ENCODE data around the gene UBE2M. TPM values are rescaled to one million over a fixed set of nuclear protein-coding genes. Genes with fewer than 3 reads are reported as not detected.

UBE2M gene
- polyA plus RNA-seq, 1 experiment: 82.5 TPM

- ChIA-PET POLR2A (no interaction called here), CTCF (interaction anchor here (0.6 kb wide), 1 partner anchor 47 kb away, joined by 5 read pairs; no protein-coding TSS in a partner anchor)
- Histone ChIP-seq H3K27ac (ENCODE audit: low read depth, low read length) (no peak overlapping the region), H3K27me3 (ENCODE audit: control insufficient read depth, insufficient read depth, low read length) (no peaks in the 10 kb centered on the region), H3K9me3 (ENCODE audit: control insufficient read depth, insufficient read depth, low read length) (no peaks in the 10 kb centered on the region; the same call in 1 of the 2 replicates), H3K4me3 (ENCODE audit: low read depth, low read length) (no peak overlapping the region)
- TF ChIP-seq, protein P1, sequence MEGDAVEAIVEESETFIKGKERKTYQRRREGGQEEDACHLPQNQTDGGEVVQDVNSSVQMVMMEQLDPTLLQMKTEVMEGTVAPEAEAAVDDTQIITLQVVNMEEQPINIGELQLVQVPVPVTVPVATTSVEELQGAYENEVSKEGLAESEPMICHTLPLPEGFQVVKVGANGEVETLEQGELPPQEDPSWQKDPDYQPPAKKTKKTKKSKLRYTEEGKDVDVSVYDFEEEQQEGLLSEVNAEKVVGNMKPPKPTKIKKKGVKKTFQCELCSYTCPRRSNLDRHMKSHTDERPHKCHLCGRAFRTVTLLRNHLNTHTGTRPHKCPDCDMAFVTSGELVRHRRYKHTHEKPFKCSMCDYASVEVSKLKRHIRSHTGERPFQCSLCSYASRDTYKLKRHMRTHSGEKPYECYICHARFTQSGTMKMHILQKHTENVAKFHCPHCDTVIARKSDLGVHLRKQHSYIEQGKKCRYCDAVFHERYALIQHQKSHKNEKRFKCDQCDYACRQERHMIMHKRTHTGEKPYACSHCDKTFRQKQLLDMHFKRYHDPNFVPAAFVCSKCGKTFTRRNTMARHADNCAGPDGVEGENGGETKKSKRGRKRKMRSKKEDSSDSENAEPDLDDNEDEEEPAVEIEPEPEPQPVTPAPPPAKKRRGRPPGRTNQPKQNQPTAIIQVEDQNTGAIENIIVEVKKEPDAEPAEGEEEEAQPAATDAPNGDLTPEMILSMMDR (IDR thresholded peaks at IDR 0.05; ENCODE audit: low read depth, low read length): no peak
- no peak for DNase-seq (ENCODE audit: low read depth, low spot score)
Measured at GRCh38 chr19:58584498-58585441, 26.4 kb upstream of the UBE2M start.

DNA sequence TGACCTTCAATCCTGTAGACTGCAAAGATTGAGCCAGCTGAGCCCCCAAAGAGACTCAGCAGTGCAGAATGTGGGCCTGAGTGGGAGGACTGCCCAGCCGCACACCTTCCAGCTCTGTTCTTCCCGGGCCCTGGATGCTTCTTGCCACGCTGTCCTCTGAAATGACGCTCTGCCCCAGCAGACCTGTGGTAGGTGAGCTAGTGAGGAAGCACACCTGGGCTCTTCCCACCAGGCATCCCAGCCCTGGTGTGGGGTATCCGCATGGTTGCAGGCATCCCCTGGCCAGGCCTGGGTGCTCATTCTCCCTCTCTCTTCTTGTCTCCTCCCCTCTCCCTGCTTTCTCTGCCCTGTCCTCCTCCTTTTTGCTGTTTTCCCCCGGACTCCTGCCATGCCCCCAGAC lies 24.6 kb upstream of the UBE2M start:
- POLR2A ChIA-PET: no interaction called here
- TF ChIP-seq, protein P1 (IDR thresholded peaks at IDR 0.05; ENCODE audit: low read depth, low read length): no peak
- CTCF ChIA-PET: no interaction called here

DNA sequence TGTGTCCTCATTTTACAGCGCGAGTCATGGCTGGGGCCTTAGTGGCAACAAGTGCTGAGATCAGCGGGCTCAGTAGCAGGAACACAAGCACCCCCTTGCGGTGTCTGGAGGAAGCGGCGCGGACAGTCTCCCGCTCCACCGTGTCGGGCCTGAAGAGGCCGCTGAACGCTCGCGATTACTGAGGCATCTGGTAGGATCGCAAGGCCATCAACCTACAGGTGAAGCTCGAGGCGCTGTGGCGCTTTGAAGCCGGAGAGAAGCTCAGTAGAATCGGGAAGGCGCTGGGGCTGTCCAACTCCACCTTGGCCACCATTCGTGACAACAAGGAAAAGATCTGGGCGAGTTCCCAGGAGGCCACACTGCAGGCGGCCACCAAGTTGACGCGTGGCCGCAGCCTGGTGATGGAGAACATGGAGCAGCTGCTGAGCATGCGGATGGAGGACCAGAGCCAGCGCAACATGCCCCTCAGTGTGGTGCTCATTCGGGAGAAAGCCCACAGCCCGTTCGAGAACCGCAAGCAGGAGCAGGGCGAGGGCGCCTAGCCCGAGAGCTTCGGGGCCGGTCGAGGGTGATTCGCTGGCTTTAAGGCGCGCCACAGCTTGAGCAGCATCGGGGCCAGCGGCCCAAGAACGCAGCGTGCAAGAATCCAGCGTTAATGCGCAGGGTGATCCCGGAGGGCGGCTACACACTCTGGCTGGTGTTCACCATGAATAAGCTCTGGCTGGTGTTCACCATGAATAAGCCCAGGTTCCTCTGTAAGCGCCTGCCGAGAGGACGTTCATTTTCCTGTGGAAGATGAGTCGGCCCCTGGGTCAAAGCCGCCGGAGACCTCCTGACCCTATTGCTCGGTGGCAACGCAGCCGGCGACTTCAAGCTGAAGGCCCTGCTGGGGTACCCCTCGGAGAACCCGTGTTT lies 23.1 kb upstream of the UBE2M start:
- POLR2A ChIA-PET: interaction anchor here (0.8 kb wide), 1 partner anchor 28 kb away, joined by 3 read pairs; no protein-coding TSS in a partner anchor
- Histone ChIP-seq H3K27ac (ENCODE audit: low read depth, low read length) (peak overlapping the region; percentile 59), H3K9me3 (ENCODE audit: control insufficient read depth, insufficient read depth, low read length) (no peaks in the 10 kb centered on the region; the same call in 1 of the 2 replicates), H3K4me3 (ENCODE audit: low read depth, low read length) (no peak overlapping the region), H3K27me3 (ENCODE audit: control insufficient read depth, insufficient read depth, low read length) (no peaks in the 10 kb centered on the region)
- peak; percentile 74 for DNase-seq (ENCODE audit: low read depth, low spot score)
- CTCF ChIA-PET: interaction anchor here (0.5 to 2.5 kb wide), 8 partner anchors 22 to 1156 kb away, joined by 3 to 22 read pairs (median 4); partner anchors contain the start of genes CHMP2A, TRIM28 and ZBTB45
- TF ChIP-seq, protein P1 (IDR thresholded peaks at IDR 0.05; ENCODE audit: low read depth, low read length): peak; percentile 98

More for the DNA sequence above, 24.6 kb upstream of the UBE2M start:
- Histone ChIP-seq H3K9me3 (ENCODE audit: control insufficient read depth, insufficient read depth, low read length) (no peaks in the 10 kb centered on the region; the same call in 1 of the 2 replicates), H3K4me3 (ENCODE audit: low read depth, low read length) (no peak overlapping the region), H3K27ac (ENCODE audit: low read depth, low read length) (no peak overlapping the region), H3K27me3 (ENCODE audit: control insufficient read depth, insufficient read depth, low read length) (no peaks in the 10 kb centered on the region)
- no peak for DNase-seq (ENCODE audit: low read depth, low spot score)

DNA sequence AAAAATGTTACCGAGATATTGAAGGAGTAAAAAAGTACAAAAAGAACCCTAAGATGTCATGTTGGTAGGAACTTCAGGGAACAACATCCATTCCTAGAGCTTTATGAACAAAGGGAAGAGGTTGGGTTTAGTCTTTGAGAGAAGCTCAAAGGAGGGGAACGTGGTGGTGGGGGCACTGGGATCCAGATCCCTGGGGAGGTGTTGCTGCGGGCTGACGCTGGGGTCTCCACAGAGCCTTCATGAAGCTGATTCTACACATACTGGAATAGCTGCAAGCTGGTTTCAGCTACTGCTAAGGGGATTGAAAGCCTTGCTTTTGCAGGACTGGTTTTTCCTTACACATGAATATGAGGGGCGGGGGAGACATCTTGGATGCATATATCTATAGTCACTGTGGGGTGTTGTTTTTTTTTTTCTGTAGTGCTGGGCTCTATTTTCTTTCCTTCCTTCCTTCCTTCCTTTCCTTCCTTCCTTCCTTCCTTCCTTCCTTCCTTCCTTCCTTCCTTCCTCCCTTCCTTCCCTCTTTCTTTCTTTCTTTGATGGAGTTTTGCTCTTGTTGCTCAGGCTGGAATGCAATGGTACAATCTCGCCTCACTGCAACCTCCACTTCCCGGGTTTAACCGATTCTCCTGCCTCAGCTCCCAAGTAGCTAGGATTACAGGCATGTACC lies 21.2 kb upstream of the UBE2M start:
- ChIA-PET POLR2A (interaction anchor here (0.6 kb wide), 1 partner anchor 753 kb away, joined by 4 read pairs; no protein-coding TSS in a partner anchor), CTCF (interaction anchor here (1.9 to 2.5 kb wide), 2 partner anchors 25 to 60 kb away, joined by 5 to 22 read pairs; partner anchors contain the start of genes CHMP2A and ZBTB45)

More for the DNA sequence above, 21.2 kb upstream of the UBE2M start:
- Histone ChIP-seq H3K27me3 (ENCODE audit: control insufficient read depth, insufficient read depth, low read length) (no peaks in the 10 kb centered on the region), H3K9me3 (ENCODE audit: control insufficient read depth, insufficient read depth, low read length) (no peaks in the 10 kb centered on the region; the same call in 1 of the 2 replicates), H3K27ac (ENCODE audit: low read depth, low read length) (no peak overlapping the region), H3K4me3 (ENCODE audit: low read depth, low read length) (no peak overlapping the region)
- no peak for DNase-seq (ENCODE audit: low read depth, low spot score)
- TF ChIP-seq, protein P1 (IDR thresholded peaks at IDR 0.05; ENCODE audit: low read depth, low read length): no peak
